ENCODE results near the gene PRLHR. TPM values are rescaled to one million over a fixed set of nuclear protein-coding genes. Genes with fewer than 3 reads are reported as not detected.

PRLHR gene
- polyA plus RNA-seq, 4 donors, result 0.03 to 0.15 TPM; not detected in 2

DNA sequence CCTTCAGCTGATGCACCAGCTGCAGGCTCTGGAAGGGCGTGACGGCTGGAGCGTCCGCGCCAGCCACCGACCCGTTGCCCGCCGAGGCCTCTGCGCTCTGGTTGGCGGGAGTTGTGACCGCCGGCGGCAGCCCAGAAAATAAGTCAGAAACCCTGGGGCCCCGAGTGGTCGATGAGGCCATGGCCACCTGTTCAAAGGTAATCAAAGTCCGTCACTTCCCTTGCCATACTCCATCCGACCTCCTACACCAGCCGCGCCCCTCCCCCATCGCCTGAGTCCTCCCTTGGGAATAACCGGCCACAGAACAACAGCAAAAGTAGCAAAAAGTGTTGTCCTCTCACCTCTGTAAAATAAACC is 406 bp downstream of the PRLHR start:
- Histone ChIP-seq H3K27ac (ENCODE audit: low read depth in 1 of 3, low read length in 2 of 3) (no peak overlapping the region), H3K36me3 (ENCODE audit: control insufficient read depth in 3 of 3, insufficient read depth in 2 of 3, low read depth in 1 of 3, low read length in 3 of 3) (no peaks in the 10 kb centered on the region), H3K4me3 (ENCODE audit: low read depth in 1 of 3, low read length in 3 of 3) (no peak overlapping the region), H3K4me1 (ENCODE audit: control insufficient read depth in 3 of 3, insufficient read depth in 2 of 3, low read depth in 1 of 3, low read length in 2 of 3) (no peaks in the 10 kb centered on the region), H3K9me3 (ENCODE audit: control insufficient read depth in 2 of 2, insufficient read depth in 1 of 2, low read depth in 1 of 2, low read length in 1 of 2) (no peaks in the 10 kb centered on the region), H3K27me3 (ENCODE audit: control insufficient read depth in 3 of 3, insufficient read depth in 3 of 3, low read length in 3 of 3) (peaks cover 0 to 43% (median 31%) of the 10 kb centered on the region in 3 donors)
- DNase-seq (no peak), FAIRE-seq (no peak)
- 15 to 37% (median 29%) methylated on average over 22 of the region's 22 CpGs for WGBS, 3 donors

DNA sequence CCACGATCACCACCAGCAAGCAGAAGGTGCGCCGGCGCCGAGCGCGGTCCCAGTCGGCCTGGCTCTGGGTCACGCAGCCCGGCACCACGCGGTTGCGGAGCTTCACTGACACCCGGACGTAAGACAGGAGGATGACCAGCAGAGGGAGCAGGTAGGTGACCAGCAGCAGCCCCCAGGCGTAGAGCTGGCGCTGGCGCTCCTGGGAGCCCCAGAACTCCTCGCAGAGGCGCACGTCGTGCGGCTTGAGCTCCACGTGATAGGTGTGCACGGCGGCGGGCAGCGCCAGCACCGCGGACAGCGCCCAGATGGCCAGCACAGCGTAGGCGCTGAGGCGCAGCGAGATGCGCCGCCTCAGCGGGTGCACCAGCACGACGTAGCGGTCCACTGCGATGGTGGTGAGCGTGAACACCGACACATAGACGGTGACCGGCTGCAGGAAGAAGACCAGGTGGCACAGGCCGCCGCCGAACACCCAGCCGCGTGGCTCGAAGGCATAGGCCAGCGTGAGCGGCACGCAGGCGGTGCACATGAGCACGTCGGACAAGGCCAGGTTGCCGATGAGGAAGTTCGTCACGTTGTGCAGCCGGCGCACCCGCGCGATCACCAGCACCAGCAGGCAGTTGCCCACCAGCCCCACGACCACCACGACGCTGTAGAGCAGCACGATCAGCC is 920 bp downstream of the PRLHR start:
- Histone ChIP-seq H3K27ac (ENCODE audit: low read depth in 1 of 3, low read length in 2 of 3) (no peak overlapping the region), H3K4me1 (ENCODE audit: control insufficient read depth in 3 of 3, insufficient read depth in 2 of 3, low read depth in 1 of 3, low read length in 2 of 3) (no peaks in the 10 kb centered on the region), H3K4me3 (ENCODE audit: low read depth in 1 of 3, low read length in 3 of 3) (no peak overlapping the region), H3K9me3 (ENCODE audit: control insufficient read depth in 2 of 2, insufficient read depth in 1 of 2, low read depth in 1 of 2, low read length in 1 of 2) (no peaks in the 10 kb centered on the region), H3K36me3 (ENCODE audit: control insufficient read depth in 3 of 3, insufficient read depth in 2 of 3, low read depth in 1 of 3, low read length in 3 of 3) (no peaks in the 10 kb centered on the region), H3K27me3 (ENCODE audit: control insufficient read depth in 3 of 3, insufficient read depth in 3 of 3, low read length in 3 of 3) (peaks cover 0 to 43% (median 31%) of the 10 kb centered on the region in 3 donors)
- 15 to 44% (median 38%) methylated on average over 68 to 70 of the region's 70 CpGs for WGBS, 3 donors
- peak in 1 of 2 donors; percentile 73 for DNase-seq
- no peak for FAIRE-seq

DNA sequence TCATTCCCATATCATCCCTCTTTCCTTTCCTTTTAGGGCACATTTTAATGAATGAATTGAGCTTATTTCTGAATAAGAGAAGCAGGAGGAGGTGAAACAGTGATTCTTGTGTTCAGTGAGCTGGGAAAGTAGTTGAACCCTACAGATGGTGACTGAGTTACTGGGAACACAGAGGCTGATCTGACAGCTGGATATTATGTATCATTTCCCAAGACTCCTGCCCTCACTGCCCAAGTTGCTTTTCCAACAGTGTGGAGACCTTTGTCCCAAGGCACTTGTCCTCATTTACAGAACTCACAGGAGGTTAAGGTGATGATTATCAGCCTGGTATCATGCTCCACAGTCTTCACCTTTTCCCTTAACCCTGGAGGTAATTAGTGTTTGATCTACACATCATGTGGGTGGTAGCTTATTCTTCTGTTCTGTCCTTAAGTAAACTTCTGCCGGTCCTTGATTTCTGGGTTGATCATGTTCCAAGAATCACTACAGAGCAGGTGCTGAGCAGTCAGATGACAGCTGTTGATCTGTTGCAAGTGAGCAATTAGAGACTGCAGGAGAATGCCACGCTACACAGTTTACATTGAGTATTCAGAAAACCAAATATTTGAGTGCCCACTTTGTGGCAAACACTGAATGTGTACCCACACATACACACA is 2.6 kb downstream of the PRLHR start:
- Histone ChIP-seq H3K4me3 (ENCODE audit: low read depth in 1 of 3, low read length in 3 of 3) (no peak overlapping the region), H3K27ac (ENCODE audit: low read depth in 1 of 3, low read length in 2 of 3) (no peak overlapping the region), H3K4me1 (ENCODE audit: control insufficient read depth in 3 of 3, insufficient read depth in 2 of 3, low read depth in 1 of 3, low read length in 2 of 3) (no peaks in the 10 kb centered on the region), H3K27me3 (ENCODE audit: control insufficient read depth in 3 of 3, insufficient read depth in 3 of 3, low read length in 3 of 3) (peaks cover 0 to 43% (median 34%) of the 10 kb centered on the region in 3 donors), H3K36me3 (ENCODE audit: control insufficient read depth in 3 of 3, insufficient read depth in 2 of 3, low read depth in 1 of 3, low read length in 3 of 3) (no peaks in the 10 kb centered on the region), H3K9me3 (ENCODE audit: control insufficient read depth in 2 of 2, insufficient read depth in 1 of 2, low read depth in 1 of 2, low read length in 1 of 2) (no peaks in the 10 kb centered on the region)
- DNase-seq (peak in 1 of 2 donors; percentile 36), FAIRE-seq (no peak)
- 14 to 58% (median 26%) methylated on average over 2 of the region's 2 CpGs for WGBS, 3 donors

DNA sequence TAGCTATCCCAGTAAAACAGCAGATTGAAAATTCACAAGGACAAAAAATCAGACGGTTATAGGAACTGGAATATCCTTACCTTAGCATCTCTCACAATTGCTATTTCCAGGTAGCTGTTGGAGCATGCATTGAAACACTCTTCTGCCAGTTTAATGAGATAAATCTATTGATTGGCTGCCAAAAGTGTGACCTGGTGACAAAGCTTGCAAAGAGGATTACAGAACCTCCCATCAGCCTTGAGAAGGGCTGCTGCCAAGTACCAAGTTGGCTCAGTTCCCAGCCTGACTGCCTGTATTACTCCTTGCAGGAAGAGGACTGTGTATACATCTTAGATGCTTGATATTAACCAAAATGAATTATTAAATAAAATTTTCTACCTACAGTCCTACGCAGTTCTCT is 5.1 kb downstream of the PRLHR start:
- H3K27me3 ChIP-seq (ENCODE audit: control insufficient read depth in 3 of 3, insufficient read depth in 3 of 3, low read length in 3 of 3), result peaks cover 0 to 25% (median 21%) of the 10 kb centered on the region in 3 donors
- H3K4me1 ChIP-seq (ENCODE audit: control insufficient read depth in 3 of 3, insufficient read depth in 2 of 3, low read depth in 1 of 3, low read length in 2 of 3), result no peaks in the 10 kb centered on the region
- H3K9me3 ChIP-seq (ENCODE audit: control insufficient read depth in 2 of 2, insufficient read depth in 1 of 2, low read depth in 1 of 2, low read length in 1 of 2), result no peaks in the 10 kb centered on the region
- H3K4me3 ChIP-seq (ENCODE audit: low read depth in 1 of 3, low read length in 3 of 3), result no peak overlapping the region
- DNase-seq, result peak in 1 of 2 donors; percentile 16
- H3K27ac ChIP-seq (ENCODE audit: low read depth in 1 of 3, low read length in 2 of 3), result no peak overlapping the region
- WGBS, 3 donors, result 21 to 64% (median 31%) methylated on average over 2 of the region's 2 CpGs
- H3K36me3 ChIP-seq (ENCODE audit: control insufficient read depth in 3 of 3, insufficient read depth in 2 of 3, low read depth in 1 of 3, low read length in 3 of 3), result no peaks in the 10 kb centered on the region
- no peak for FAIRE-seq

DNA sequence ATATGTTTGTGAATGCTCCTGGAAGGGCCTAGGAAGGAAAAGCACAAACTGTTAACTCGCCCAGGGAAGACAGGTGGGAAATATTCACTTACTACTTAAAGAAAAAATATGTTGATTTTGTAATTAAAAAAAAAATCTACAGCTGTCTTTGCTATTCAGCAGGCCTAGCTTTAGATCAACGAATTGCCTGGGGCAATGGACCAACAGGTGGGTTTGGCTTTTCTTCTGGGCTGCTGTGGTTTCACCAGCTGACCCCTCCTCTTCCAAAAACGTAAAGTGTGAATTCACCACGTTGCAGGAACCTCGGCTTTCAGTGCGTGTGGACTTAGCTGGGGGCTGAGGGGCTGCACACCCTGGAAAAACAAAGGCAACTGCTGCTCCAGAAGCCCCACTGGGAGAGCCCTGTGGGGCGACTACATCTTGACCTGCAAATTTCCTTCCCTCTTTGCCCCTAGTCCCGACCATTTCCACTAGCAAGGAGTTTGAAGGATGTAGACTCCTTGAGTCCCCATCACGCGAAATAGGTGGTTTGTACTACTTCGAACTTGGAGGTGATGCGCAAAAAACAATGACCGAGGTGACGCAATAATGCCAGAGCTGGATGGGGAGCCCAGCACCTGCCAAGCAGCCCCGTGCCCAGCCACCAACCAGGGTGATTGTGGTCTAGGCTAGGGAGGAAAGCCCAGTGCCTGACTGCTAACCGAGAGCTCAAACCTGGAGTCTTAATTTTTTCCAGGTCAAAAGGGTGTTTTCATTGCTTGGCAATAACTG is 7.4 kb downstream of the PRLHR start:
- DNase-seq (no peak), FAIRE-seq (no peak)
- H3K4me1 ChIP-seq (ENCODE audit: control insufficient read depth in 3 of 3, insufficient read depth in 2 of 3, low read depth in 1 of 3, low read length in 2 of 3), result no peaks in the 10 kb centered on the region
- peaks cover 0 to 7% (median 6%) of the 10 kb centered on the region in 3 donors for H3K27me3 ChIP-seq (ENCODE audit: control insufficient read depth in 3 of 3, insufficient read depth in 3 of 3, low read length in 3 of 3)
- 64 to 71% (median 66%) methylated on average over 16 of the region's 16 CpGs for WGBS, 3 donors
- H3K9me3 ChIP-seq (ENCODE audit: control insufficient read depth in 2 of 2, insufficient read depth in 1 of 2, low read depth in 1 of 2, low read length in 1 of 2), result no peaks in the 10 kb centered on the region
- H3K27ac ChIP-seq (ENCODE audit: low read depth in 1 of 3, low read length in 2 of 3), result no peak overlapping the region
- no peak overlapping the region for H3K4me3 ChIP-seq (ENCODE audit: low read depth in 1 of 3, low read length in 3 of 3)
- H3K36me3 ChIP-seq (ENCODE audit: control insufficient read depth in 3 of 3, insufficient read depth in 2 of 3, low read depth in 1 of 3, low read length in 3 of 3), result no peaks in the 10 kb centered on the region

DNA sequence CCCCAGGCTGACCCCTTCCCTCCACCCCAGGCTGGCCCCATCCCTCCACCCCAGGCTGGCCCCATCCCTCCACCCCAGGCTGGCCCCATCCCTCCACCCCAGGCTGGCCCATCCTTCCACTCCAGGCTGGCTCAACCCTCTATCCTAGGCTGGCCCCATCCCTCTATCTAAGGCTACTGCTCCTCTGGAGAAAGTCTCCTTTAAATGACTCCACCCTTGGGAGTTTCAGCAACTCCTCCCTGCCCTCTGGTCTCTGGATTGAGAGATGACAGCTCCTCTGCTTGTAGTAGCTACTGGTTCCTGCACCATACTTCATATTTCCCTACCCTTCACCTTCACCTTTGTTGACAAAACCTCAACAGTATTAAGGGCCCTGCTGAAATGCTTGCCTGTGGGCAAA is 8.5 kb downstream of the PRLHR start:
- no peak overlapping the region for H3K4me3 ChIP-seq (ENCODE audit: low read depth in 1 of 3, low read length in 3 of 3)
- DNase-seq (no peak), FAIRE-seq (no peak)
- H3K4me1 ChIP-seq (ENCODE audit: control insufficient read depth in 3 of 3, insufficient read depth in 2 of 3, low read depth in 1 of 3, low read length in 2 of 3), result no peaks in the 10 kb centered on the region
- no peaks in the 10 kb centered on the region for H3K36me3 ChIP-seq (ENCODE audit: control insufficient read depth in 3 of 3, insufficient read depth in 2 of 3, low read depth in 1 of 3, low read length in 3 of 3)
- no peak overlapping the region for H3K27ac ChIP-seq (ENCODE audit: low read depth in 1 of 3, low read length in 2 of 3)
- peaks cover 0 to 3% (median 2%) of the 10 kb centered on the region in 3 donors for H3K27me3 ChIP-seq (ENCODE audit: control insufficient read depth in 3 of 3, insufficient read depth in 3 of 3, low read length in 3 of 3)
- H3K9me3 ChIP-seq (ENCODE audit: control insufficient read depth in 2 of 2, insufficient read depth in 1 of 2, low read depth in 1 of 2, low read length in 1 of 2), result no peaks in the 10 kb centered on the region

DNA sequence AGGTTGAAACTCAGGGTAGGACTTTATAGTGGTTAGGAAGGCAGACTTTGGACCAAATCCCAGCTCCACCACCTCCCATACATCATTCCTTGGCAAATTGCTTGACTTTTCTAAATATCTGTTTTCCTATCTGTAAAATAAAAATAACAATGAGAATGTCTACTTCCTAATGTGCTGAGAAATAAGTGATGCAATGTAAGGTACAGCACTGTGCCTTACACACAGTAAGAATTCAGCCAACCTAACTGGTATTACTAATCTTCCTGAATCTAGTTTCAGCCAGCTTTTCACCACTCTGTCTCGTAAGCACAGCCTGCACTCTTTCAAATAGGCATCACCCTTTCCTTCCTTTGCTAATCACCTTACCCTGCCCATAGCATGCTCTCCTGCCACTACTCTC is 9.7 kb downstream of the PRLHR start:
- WGBS, 3 donors, result 66 to 87% (median 86%) methylated on average over 1 of the region's 1 CpG
- FAIRE-seq, result no peak
- Histone ChIP-seq H3K27ac (ENCODE audit: low read depth in 1 of 3, low read length in 2 of 3) (no peak overlapping the region), H3K36me3 (ENCODE audit: control insufficient read depth in 3 of 3, insufficient read depth in 2 of 3, low read depth in 1 of 3, low read length in 3 of 3) (no peaks in the 10 kb centered on the region), H3K27me3 (ENCODE audit: control insufficient read depth in 3 of 3, insufficient read depth in 3 of 3, low read length in 3 of 3) (peaks cover 0 to 3% (median 0%) of the 10 kb centered on the region in 3 donors), H3K9me3 (ENCODE audit: control insufficient read depth in 2 of 2, insufficient read depth in 1 of 2, low read depth in 1 of 2, low read length in 1 of 2) (no peaks in the 10 kb centered on the region), H3K4me3 (ENCODE audit: low read depth in 1 of 3, low read length in 3 of 3) (no peak overlapping the region), H3K4me1 (ENCODE audit: control insufficient read depth in 3 of 3, insufficient read depth in 2 of 3, low read depth in 1 of 3, low read length in 2 of 3) (no peaks in the 10 kb centered on the region)
- no peak for DNase-seq

DNA sequence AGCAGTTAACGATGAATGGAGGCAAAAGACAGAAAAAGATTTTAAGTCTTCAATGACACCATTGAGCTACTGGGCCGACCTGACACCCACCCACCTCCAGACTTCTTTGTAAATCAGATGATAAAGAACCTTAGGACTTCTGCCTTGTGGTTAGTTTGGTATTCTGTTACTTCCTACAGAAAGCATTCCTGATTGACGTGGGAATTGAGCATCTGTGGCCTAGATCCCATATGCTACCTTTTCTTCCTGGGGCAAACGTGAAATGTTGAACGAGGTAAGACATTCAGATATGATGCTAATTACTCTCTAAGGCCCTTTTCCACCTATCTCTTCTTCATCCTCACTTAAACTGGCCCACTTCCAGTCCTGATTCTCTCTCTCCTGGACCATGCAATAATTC is 10.2 kb downstream of the PRLHR start:
- no peak for DNase-seq
- Histone ChIP-seq H3K4me3 (ENCODE audit: low read depth in 1 of 3, low read length in 3 of 3) (no peak overlapping the region), H3K27ac (ENCODE audit: low read depth in 1 of 3, low read length in 2 of 3) (no peak overlapping the region), H3K36me3 (ENCODE audit: control insufficient read depth in 3 of 3, insufficient read depth in 2 of 3, low read depth in 1 of 3, low read length in 3 of 3) (no peaks in the 10 kb centered on the region), H3K9me3 (ENCODE audit: control insufficient read depth in 2 of 2, insufficient read depth in 1 of 2, low read depth in 1 of 2, low read length in 1 of 2) (no peaks in the 10 kb centered on the region), H3K27me3 (ENCODE audit: control insufficient read depth in 3 of 3, insufficient read depth in 3 of 3, low read length in 3 of 3) (peaks cover 0 to 3% (median 0%) of the 10 kb centered on the region in 3 donors), H3K4me1 (ENCODE audit: control insufficient read depth in 3 of 3, insufficient read depth in 2 of 3, low read depth in 1 of 3, low read length in 2 of 3) (no peaks in the 10 kb centered on the region)
- no peak for FAIRE-seq
- 75 to 83% (median 78%) methylated on average over 5 of the region's 5 CpGs for WGBS, 3 donors
